Hepatocyte (in vitro differentiated cells): ENCODE measurements around the gene PRR30. TPM values are rescaled to one million over a fixed set of nuclear protein-coding genes. Genes with fewer than 3 reads are reported as not detected.

ENCODE experiments used
- DNase-seq: peaks from one replicate; pipeline ENCODE4 v3.0.0-alpha.2; 2016; ENCODE audit warnings: low spot score
- H2AFZ ChIP-seq: fragments of 200-600 bp; sonication (generic); 2 replicates; pipeline ENCODE4 v1.6.0; 2016; ENCODE audit warnings: antibody characterized with exemption, mild to moderate bottlenecking
- H3K27ac ChIP-seq: fragments of 200-600 bp; sonication (generic); 2 replicates; pipeline ENCODE4 v1.5.1; 2016; ENCODE audit warnings: mild to moderate bottlenecking
- H3K27me3 ChIP-seq: fragments of 200-600 bp; sonication (generic); 2 replicates; pipeline ENCODE4 v1.6.1; 2016
- H3K36me3 ChIP-seq: fragments of 200-600 bp; sonication (generic); replicated peaks from 2 replicates; pipeline ENCODE4 v1.5.1; 2016; ENCODE audit warnings: low read depth; ENCODE audit not compliant: insufficient read depth
- H3K4me1 ChIP-seq: fragments of 200-600 bp; sonication (generic); 2 replicates; pipeline ENCODE4 v1.5.1; 2016; ENCODE audit warnings: mild to moderate bottlenecking, moderate library complexity; ENCODE audit not compliant: insufficient read depth
- H3K4me2 ChIP-seq: fragments of 200-600 bp; sonication (generic); 2 replicates; pipeline ENCODE4 v1.6.0; 2016
- H3K4me3 ChIP-seq: fragments of 200-600 bp; sonication (generic); 2 replicates; pipeline ENCODE4 v1.5.1; 2016; ENCODE audit warnings: mild to moderate bottlenecking
- H3K79me2 ChIP-seq: fragments of 200-600 bp; sonication (generic); 2 replicates; pipeline ENCODE4 v1.6.0; 2017; ENCODE audit warnings: mild to moderate bottlenecking
- H3K9me2 ChIP-seq: fragments of 200-600 bp; sonication (generic); replicated peaks from 2 replicates; pipeline ENCODE4 v1.6.0; 2017; ENCODE audit warnings: mild to moderate bottlenecking; ENCODE audit not compliant: insufficient read depth
- H3K9me3 ChIP-seq: fragments of 200-600 bp; sonication (generic); 2 replicates; pipeline ENCODE4 v1.5.1; 2016; ENCODE audit warnings: low read depth, mild to moderate bottlenecking
- H4K20me1 ChIP-seq: fragments of 200-600 bp; sonication (generic); 2 replicates; pipeline ENCODE4 v1.6.0; 2016; ENCODE audit warnings: mild to moderate bottlenecking; ENCODE audit not compliant: insufficient read depth, poor library complexity, severe bottlenecking
- EZH2 ChIP-seq: fragments of 200-600 bp; sonication (generic); IDR thresholded peaks from 2 replicates; pipeline ENCODE4 v1.6.1; 2016; ENCODE audit warnings: antibody characterized with exemption, mild to moderate bottlenecking, borderline replicate concordance
- EZH2phosphoT487 ChIP-seq: fragments of 200-600 bp; sonication (generic); IDR thresholded peaks from one replicate; pipeline ENCODE4 v1.6.1; 2018; ENCODE audit warnings: antibody characterized with exemption, mild to moderate bottlenecking, low read depth, moderate library complexity; ENCODE audit not compliant: unreplicated experiment, severe bottlenecking
- WGBS: methylation state at CpG from one replicate; pipeline ENCODE4 v1.1.6; 2016; ENCODE audit warnings: low lambda C conversion rate; ENCODE audit errors: missing lambda C conversion rate; 5-methylcytosine and 5-hydroxymethylcytosine counted together
- polyA plus RNA-seq: library from polyadenylated mRNA; unstranded; fragments of >200 nt; fragmentation: Nextera tagmentation; extraction: Ambion mirVana; gene quantifications from 2 replicates; pipeline ENCODE4 v1.2.1, GENCODE V29; 2016
- total RNA-seq: library from RNA; depleted of rRNA; stranded (reverse); fragments of >200 nt; gene quantifications from 2 replicates; pipeline ENCODE4 v1.2.3, GENCODE V29; 2014
- TF ChIP-seq, protein P1 (sequence below): fragments of 200-600 bp; sonication (generic); IDR thresholded peaks from 2 replicates; pipeline ENCODE4 v1.5.1; 2016; ENCODE audit warnings: antibody characterized with exemption, mild to moderate bottlenecking; ENCODE audit not compliant: poor library complexity

The PRR30 gene
- total and polyA plus RNA-seq, 2 experiments from 2014 or later: not detected

DNA sequence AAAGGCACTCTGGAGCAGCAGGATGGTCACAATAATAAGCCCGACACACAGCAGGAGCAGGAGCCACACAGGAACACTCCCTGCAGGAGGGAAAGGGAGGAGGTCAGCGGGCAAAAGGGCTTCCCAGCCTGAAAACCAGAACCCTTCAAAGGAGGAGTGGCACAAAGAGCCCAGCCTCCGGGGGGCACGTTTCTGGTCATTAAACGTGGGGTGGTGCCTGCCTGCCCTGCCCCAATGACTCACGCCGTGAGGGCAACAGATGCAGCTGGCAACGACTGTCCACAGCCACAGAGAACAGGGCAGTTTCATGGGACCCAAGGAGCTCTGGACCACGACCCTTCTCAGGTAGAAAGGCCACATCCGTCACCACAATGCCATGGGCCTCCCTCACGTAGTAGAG, 7.8 kb downstream of the PRR30 start:
- WGBS: 98% methylated on average over 11 of the region's 11 CpGs
- peaks cover 10% of the 10 kb centered on the region for H3K4me1 ChIP-seq
- no peaks in the 10 kb centered on the region for H3K36me3 ChIP-seq
- no peak overlapping the region for H3K4me2 ChIP-seq
- H3K9me2 ChIP-seq: no peaks in the 10 kb centered on the region
- H3K27ac ChIP-seq: no peak overlapping the region
- no peak for DNase-seq
- H4K20me1 ChIP-seq: peaks cover 9% of the 10 kb centered on the region
- no peak overlapping the region for H2AFZ ChIP-seq
- peaks cover 19% of the 10 kb centered on the region for H3K79me2 ChIP-seq
- TF ChIP-seq EZH2 (no peak), EZH2phosphoT487 (no peak)
- TF ChIP-seq, protein P1, sequence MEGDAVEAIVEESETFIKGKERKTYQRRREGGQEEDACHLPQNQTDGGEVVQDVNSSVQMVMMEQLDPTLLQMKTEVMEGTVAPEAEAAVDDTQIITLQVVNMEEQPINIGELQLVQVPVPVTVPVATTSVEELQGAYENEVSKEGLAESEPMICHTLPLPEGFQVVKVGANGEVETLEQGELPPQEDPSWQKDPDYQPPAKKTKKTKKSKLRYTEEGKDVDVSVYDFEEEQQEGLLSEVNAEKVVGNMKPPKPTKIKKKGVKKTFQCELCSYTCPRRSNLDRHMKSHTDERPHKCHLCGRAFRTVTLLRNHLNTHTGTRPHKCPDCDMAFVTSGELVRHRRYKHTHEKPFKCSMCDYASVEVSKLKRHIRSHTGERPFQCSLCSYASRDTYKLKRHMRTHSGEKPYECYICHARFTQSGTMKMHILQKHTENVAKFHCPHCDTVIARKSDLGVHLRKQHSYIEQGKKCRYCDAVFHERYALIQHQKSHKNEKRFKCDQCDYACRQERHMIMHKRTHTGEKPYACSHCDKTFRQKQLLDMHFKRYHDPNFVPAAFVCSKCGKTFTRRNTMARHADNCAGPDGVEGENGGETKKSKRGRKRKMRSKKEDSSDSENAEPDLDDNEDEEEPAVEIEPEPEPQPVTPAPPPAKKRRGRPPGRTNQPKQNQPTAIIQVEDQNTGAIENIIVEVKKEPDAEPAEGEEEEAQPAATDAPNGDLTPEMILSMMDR: no peak
- no peaks in the 10 kb centered on the region for H3K27me3 ChIP-seq
- no peaks in the 10 kb centered on the region for H3K9me3 ChIP-seq
- no peak overlapping the region for H3K4me3 ChIP-seq

DNA sequence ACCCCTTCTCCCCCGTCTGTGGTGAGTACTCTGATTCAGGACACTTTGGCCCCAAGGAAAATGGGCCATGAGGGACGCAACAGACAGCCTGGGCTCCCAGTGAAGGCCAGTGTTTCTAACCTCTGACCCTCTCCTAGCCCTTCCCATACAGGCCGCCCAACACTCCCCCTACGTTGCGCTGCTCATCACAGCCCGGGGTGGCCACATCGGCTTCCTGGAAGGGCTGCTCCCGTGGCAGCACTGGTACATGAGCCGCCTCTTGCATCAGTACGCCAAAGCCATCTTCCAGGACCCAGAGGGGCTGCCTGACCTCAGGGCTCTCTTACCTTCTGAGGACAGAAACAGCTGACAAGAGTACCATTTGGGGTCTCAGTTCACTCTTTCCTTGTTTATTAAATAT, 8.8 kb downstream of the PRR30 start:
- Histone ChIP-seq H3K27me3 (no peaks in the 10 kb centered on the region), H3K9me3 (no peaks in the 10 kb centered on the region), H4K20me1 (peaks cover 9% of the 10 kb centered on the region), H2AFZ (no peak overlapping the region), H3K4me2 (no peak overlapping the region), H3K36me3 (no peaks in the 10 kb centered on the region), H3K27ac (no peak overlapping the region), H3K79me2 (peaks cover 19% of the 10 kb centered on the region), H3K9me2 (no peaks in the 10 kb centered on the region), H3K4me3 (no peak overlapping the region), H3K4me1 (peaks cover 10% of the 10 kb centered on the region)
- WGBS: 96% methylated on average over 10 of the region's 10 CpGs
- DNase-seq: no peak
- TF ChIP-seq EZH2 (no peak), EZH2phosphoT487 (no peak)
- TF ChIP-seq, protein P1: no peak

DNA sequence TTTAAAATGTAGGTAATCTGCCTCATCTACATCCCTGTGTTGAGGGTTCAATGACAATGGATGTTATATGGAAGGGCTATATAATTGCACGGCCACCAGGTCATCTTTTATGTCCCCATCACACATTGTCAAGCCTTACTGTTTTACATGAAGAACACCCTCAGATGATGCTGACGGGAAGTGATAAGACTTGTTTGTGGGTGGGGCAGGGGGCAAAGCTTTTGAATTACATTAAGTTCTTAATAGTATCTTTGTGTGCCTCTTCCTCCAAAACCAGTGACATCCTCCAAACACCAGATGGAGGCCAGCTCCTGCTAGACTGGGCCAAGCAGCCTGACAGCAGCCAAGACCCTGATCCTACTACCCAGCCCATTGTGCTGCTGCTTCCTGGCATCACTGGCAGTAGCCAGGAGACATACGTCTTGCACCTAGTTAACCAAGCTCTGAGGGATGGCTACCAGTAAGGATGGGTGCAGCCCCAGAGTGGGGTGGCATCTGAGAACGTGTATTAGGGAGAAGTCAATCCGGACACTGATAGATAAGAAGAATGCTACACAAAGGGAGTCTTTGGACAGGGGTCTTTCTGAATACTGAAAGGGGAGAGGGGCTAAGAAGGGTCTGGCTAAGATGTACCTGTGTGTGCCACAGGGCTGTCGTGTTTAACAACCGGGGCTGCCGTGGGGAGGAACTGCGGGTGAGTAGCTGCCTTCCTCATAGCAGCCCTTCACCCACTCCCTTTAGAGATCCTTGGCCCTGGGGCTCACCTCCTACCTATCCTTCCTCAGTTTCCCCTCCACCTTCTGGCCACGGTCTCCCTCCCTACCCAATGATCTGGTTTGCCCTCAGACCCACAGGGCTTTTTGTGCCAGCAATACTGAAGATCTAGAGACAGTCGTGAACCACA, 10.3 kb downstream of the PRR30 start:
- no peaks in the 10 kb centered on the region for H3K9me3 ChIP-seq
- H3K4me3 ChIP-seq: no peak overlapping the region
- no peak overlapping the region for H3K4me2 ChIP-seq
- H3K9me2 ChIP-seq: no peaks in the 10 kb centered on the region
- no peak overlapping the region for H3K27ac ChIP-seq
- H3K79me2 ChIP-seq: peaks cover 16% of the 10 kb centered on the region
- H3K4me1 ChIP-seq: peaks cover 10% of the 10 kb centered on the region
- no peaks in the 10 kb centered on the region for H3K27me3 ChIP-seq
- 89% methylated on average over 11 of the region's 11 CpGs for WGBS
- no peak overlapping the region for H2AFZ ChIP-seq
- TF ChIP-seq EZH2phosphoT487: no peak
- TF ChIP-seq, protein P1: no peak
- TF ChIP-seq EZH2: no peak
- no peaks in the 10 kb centered on the region for H3K36me3 ChIP-seq
- peaks cover 9% of the 10 kb centered on the region for H4K20me1 ChIP-seq
- no peak for DNase-seq
